GF-D8 (cell line): ENCODE results near the gene PLEKHA6.
"Not testable (repeated sequence)": the region's sequence is repeated elsewhere in the genome, so short reads cannot be mapped to it uniquely, and the experiment has no call there.

Experiments used
- DNase-seq: peaks from one replicate; lab custom pipeline; 2025; lab: John Stamatoyannopoulos, UW

PLEKHA6 gene

GRCh38 chr1:204260601-204261197 lies 99.0 kb downstream of the PLEKHA6 start:
- no peak for DNase-seq

GRCh38 chr1:204259782-204260181 lies 99.9 kb downstream of the PLEKHA6 start:
- no peak for DNase-seq

GRCh38 chr1:204259196-204259595 lies 100.5 kb downstream of the PLEKHA6 start:
- no peak for DNase-seq

GRCh38 chr1:204258213-204259115 lies 101.3 kb downstream of the PLEKHA6 start:
- DNase-seq = no peak

GRCh38 chr1:204257446-204257845 lies 102.3 kb downstream of the PLEKHA6 start:
- no peak for DNase-seq

GRCh38 chr1:204256531-204256930 lies 103.2 kb downstream of the PLEKHA6 start:
- no peak for DNase-seq

GRCh38 chr1:204255966-204256365 lies 103.8 kb downstream of the PLEKHA6 start:
- DNase-seq = no peak

GRCh38 chr1:204255225-204255624 lies 104.5 kb downstream of the PLEKHA6 start:
- no peak for DNase-seq

GRCh38 chr1:204254031-204254661 lies 105.6 kb downstream of the PLEKHA6 start:
- DNase-seq = no peak

- no peak for DNase-seq
Measured at GRCh38 chr1:204251926-204252689, 107.6 kb downstream of the PLEKHA6 start.

GRCh38 chr1:204251286-204251685 lies 108.4 kb downstream of the PLEKHA6 start:
- DNase-seq = no peak

- DNase-seq = no peak
Measured at GRCh38 chr1:204250428-204251030, 109.2 kb downstream of the PLEKHA6 start.

- no peak for DNase-seq
Measured at GRCh38 chr1:204249736-204250427, 109.8 kb downstream of the PLEKHA6 start.

- DNase-seq = no peak
Measured at GRCh38 chr1:204248954-204249353, 110.8 kb downstream of the PLEKHA6 start.

GRCh38 chr1:204246876-204247275 lies 112.9 kb downstream of the PLEKHA6 start:
- no peak for DNase-seq

GRCh38 chr1:204242920-204243319 lies 116.8 kb downstream of the PLEKHA6 start:
- DNase-seq = no peak

GRCh38 chr1:204241914-204242313 lies 117.8 kb downstream of the PLEKHA6 start:
- DNase-seq = no peak

- no peak for DNase-seq
Measured at GRCh38 chr1:204241050-204241449, 118.7 kb downstream of the PLEKHA6 start.

GRCh38 chr1:204240233-204240632 lies 119.5 kb downstream of the PLEKHA6 start:
- no peak for DNase-seq

- DNase-seq = not testable (repeated sequence)
Measured at GRCh38 chr1:204239401-204239800, 120.3 kb downstream of the PLEKHA6 start.

GRCh38 chr1:204238520-204238919 lies 121.2 kb downstream of the PLEKHA6 start:
- DNase-seq = not testable (repeated sequence)
